ENCODE results near the gene KIN.

GRCh38 chr10:7834262-7834661, 46.5 kb upstream of the KIN start:
- no peak for TF ChIP-seq POLR2AphosphoS5 (IDR thresholded peaks at IDR 0.05)
- no peak for TF ChIP-seq POLR2A (IDR thresholded peaks at IDR 0.05)
- TF ChIP-seq CTCF (IDR thresholded peaks at IDR 0.05) = no peak
- no peak for TF ChIP-seq EP300 (IDR thresholded peaks at IDR 0.05)

Data from gastroesophageal sphincter (tissue), 3 donors.